GM10248 (cell line): ENCODE results near the gene LSMEM2.
"Not testable (repeated sequence)": the region's sequence is repeated elsewhere in the genome, so short reads cannot be mapped to it uniquely, and the experiment has no call there.

Experiments
- CTCF ChIA-PET: fragments of 300-600 bp; sonication (Branson Sonifier 250); formaldehyde crosslinking; extraction: SDS; loops from one replicate; lab custom pipeline; 2021; ENCODE audit warnings: antibody characterized with exemption; lab: Yijun Ruan, JAX
- POLR2A ChIA-PET: fragments of 350-650 bp; sonication (Branson Sonifier 250); formaldehyde crosslinking; extraction: SDS; loops from one replicate; lab custom pipeline; 2020; ENCODE audit warnings: antibody characterized with exemption; lab: Yijun Ruan, JAX
- DNase-seq: peaks from one replicate; pipeline ENCODE4 v3.0.0; 2012; ENCODE audit errors: extremely low spot score
- TF ChIP-seq, protein P1 (sequence below): IDR thresholded peaks from 2 replicates; pipeline ENCODE4 v1.5.1; 2012; ENCODE audit warnings: mild to moderate bottlenecking, low read depth; ENCODE audit errors: extremely low read depth, missing control alignments, control extremely low read depth

LSMEM2 gene

DNA sequence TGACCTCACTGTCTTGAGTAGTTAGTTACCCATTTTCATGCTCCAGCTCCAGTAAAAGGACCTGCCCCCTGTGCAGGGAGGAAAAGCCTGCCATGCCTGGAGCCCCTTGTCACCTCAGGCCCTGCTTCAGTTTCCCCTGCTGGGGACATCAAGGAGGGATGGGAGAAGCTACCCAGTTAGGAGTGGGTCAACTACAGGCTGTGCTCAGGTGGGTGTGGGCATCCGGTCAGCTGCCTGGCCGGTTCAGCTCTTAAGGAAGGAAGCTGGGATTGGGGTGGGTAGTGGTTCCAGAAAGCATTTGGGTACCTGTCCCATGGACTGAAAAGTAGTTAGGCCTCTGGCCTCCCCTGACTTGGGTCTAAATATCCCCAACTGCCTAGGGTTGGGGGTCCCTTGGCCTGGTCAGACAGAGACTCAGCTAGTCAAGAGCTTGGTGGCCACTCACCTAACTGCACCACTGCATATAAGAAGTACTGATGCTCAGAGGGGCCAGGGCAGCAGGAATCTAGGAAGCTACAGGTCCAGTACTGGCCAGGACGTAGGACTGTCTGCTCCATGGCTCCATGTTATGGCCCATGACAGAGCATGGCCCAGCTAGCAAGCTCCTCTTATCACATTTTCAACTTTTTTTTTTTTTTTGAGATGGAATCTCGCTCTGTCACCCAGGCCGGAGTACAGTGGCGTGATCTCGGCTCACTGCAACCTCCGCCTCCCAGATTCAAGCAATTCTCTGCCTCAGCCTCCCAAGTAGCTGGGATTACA lies 549 bp downstream of the LSMEM2 start:
- CTCF ChIA-PET = interaction anchor here (0.9 to 2.3 kb wide), 11 partner anchors 9 to 157 kb away, joined by 3 to 8 read pairs (median 4); partner anchors contain the start of gene IFRD2
- no peak for DNase-seq
- POLR2A ChIA-PET = interaction anchor here (0.6 kb wide), 1 partner anchor 160 kb away, joined by 3 read pairs; no protein-coding TSS in a partner anchor
- TF ChIP-seq, protein P1, sequence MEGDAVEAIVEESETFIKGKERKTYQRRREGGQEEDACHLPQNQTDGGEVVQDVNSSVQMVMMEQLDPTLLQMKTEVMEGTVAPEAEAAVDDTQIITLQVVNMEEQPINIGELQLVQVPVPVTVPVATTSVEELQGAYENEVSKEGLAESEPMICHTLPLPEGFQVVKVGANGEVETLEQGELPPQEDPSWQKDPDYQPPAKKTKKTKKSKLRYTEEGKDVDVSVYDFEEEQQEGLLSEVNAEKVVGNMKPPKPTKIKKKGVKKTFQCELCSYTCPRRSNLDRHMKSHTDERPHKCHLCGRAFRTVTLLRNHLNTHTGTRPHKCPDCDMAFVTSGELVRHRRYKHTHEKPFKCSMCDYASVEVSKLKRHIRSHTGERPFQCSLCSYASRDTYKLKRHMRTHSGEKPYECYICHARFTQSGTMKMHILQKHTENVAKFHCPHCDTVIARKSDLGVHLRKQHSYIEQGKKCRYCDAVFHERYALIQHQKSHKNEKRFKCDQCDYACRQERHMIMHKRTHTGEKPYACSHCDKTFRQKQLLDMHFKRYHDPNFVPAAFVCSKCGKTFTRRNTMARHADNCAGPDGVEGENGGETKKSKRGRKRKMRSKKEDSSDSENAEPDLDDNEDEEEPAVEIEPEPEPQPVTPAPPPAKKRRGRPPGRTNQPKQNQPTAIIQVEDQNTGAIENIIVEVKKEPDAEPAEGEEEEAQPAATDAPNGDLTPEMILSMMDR = no peak

DNA sequence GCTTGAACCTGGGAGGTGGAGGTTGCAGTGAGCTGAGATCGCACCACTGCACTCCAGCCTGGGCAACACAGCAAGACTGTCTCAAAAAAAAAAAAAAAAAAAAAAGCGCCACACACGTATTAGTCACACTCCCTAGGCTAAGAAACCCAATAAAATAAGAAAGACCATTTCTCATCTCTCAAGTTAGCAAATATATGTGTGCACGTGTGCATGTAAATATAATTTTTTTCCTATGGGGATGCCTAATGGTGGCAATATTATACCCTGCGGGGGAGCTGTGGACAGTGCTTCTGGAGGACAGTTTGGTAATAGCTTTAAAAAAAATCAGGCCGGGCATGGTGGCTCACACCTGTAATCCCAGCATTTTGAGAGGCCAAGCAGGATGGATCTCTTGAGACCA lies 5.2 kb downstream of the LSMEM2 start:
- CTCF ChIA-PET = interaction anchor here (1.0 to 3.2 kb wide), 3 partner anchors 10 to 38 kb away, joined by 3 to 18 read pairs (median 5); partner anchors contain the start of genes HYAL3 and NAA80
- POLR2A ChIA-PET = interaction anchor here (1.0 kb wide), 1 partner anchor 37 kb away, joined by 9 read pairs; no protein-coding TSS in a partner anchor
- not testable (repeated sequence) for DNase-seq

DNA sequence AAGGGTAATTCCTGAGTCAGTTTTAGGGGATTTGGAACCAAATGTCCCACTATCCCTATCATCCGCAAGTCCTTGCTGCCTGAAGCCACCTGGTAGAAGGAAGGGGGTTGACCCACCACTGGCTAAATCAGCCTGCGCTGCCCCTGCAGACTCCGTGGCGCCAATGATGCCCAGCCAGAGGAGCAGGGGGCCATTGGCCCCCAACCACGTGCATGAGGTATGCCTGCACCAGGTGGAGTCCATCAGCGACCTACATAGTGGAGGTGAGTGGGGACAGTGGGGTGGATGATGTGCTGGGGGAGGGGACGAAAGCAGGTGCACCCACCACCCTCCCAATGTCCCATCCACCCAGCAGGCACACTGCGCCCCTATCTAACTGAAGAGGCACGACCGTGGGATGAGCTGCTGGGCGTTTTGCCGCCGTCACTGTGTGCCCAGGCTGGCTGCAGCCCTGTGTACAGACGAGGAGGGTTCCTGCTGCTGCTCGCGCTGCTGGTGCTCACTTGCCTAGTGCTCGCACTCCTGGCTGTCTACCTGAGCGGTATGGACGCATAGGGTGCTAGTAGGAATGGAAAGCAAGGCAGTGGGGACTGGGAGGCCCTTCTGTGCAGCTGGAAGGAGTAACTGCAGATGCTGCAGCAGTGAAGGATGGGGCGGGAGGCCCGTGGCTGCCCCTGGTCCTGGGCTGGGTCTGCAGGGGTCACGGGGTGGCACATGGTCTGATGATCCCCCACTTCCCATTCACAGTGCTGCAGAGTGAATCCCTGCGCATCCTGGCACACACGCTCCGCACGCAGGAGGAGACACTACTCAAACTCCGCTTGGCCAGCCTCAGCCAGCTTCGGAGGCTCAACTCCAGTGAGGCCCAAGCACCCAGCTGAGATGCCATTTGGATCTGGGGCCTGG lies 7.7 kb downstream of the LSMEM2 start:
- POLR2A ChIA-PET = no interaction called here
- no peak for DNase-seq
- TF ChIP-seq, protein P1 = no peak
- CTCF ChIA-PET = interaction anchor here (1.2 to 1.6 kb wide), 3 partner anchors 12 to 40 kb away, joined by 3 to 5 read pairs (median 4); partner anchors contain the start of genes HYAL3 and NAA80

GRCh38 chr3:50287262-50287661 lies 8.4 kb downstream of the LSMEM2 start:
- CTCF ChIA-PET = interaction anchor here (1.2 to 1.6 kb wide), 3 partner anchors 12 to 41 kb away, joined by 3 to 5 read pairs (median 4); partner anchors contain the start of genes HYAL3 and NAA80

DNA sequence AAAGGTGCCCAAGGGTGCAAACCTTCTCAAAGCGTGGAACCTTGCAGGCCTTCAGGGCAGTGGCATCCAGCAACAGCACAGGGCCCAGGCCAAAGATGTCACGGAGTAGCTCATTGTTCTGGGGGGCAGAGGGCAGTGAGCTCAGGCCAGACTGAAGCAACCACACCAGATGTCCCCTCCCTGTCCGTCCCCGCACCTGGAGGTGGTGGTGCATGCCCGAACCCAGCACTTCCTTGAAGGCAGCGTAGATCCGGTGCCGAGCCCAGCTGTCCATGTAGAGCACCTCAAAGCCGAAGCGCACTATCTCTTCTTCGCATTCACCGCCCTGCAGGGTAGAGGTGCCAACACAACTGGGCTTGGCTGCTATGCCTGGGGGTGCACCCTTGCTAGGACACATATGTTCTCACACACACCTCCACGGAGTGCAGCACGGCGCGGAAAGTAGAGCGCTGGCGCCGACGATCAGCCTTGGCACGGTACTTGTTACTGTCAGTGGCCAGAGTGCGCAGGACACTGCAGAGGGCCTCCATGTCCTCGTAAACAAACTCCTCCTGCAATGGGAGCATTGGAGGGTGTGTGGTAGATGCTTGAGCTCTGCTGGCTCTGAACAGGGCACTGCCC lies 9.6 kb downstream of the LSMEM2 start:
- CTCF ChIA-PET = interaction anchor here (0.9 to 1.8 kb wide), 6 partner anchors 9 to 62 kb away, joined by 3 to 6 read pairs (median 4); partner anchors contain the start of gene LSMEM2
- no peak for DNase-seq
- TF ChIP-seq, protein P1 = no peak
- POLR2A ChIA-PET = no interaction called here

More at GRCh38 chr3:50287262-50287661, 8.4 kb downstream of the LSMEM2 start:
- TF ChIP-seq, protein P1 = no peak
- POLR2A ChIA-PET = no interaction called here
- no peak for DNase-seq

DNA sequence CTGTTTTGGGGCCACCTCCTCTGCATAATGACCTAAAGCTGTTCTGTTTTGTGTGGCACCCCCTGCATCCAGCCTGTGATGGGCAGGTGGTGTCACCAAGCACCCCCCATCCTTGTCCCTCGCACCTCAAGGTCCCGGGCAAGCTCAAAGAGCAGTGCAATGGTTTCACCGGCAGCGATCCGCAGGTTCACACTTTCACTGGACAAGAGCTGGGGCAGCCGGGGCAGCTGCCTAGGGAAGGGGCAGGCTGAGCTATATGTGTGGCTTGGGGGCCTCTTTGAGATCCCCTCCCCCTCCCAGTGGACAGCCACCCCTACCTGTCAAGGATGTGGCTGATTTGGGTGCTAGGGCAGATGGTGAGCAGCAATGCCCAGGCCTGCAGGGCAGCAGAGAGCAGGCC lies 10.2 kb downstream of the LSMEM2 start:
- DNase-seq = no peak
- TF ChIP-seq, protein P1 = no peak
- POLR2A ChIA-PET = interaction anchor here (0.6 kb wide), 1 partner anchor 8 kb away, joined by 10 read pairs; no protein-coding TSS in a partner anchor
- CTCF ChIA-PET = interaction anchor here (1.0 to 1.8 kb wide), 6 partner anchors 10 to 63 kb away, joined by 3 to 6 read pairs (median 4); partner anchors contain the start of gene LSMEM2
